Activated T-cell treated with anti-CD3 and anti-CD28 coated beads for 48 hours (primary cell): ENCODE results near the gene NT5DC4.
"Not testable (repeated sequence)": the region's sequence is repeated elsewhere in the genome, so short reads cannot be mapped to it uniquely, and the experiment has no call there.

Experiments used
- DNase-seq: peaks from one replicate; pipeline ENCODE4 v3.0.0-alpha.2; 2020; ENCODE audit warnings: low read depth

NT5DC4 gene

GRCh38 chr2:112699984-112700667 is 20.7 kb upstream of the NT5DC4 start:
- DNase-seq = no peak

- DNase-seq = no peak
These were observed 19.8 kb upstream of the NT5DC4 start for GRCh38 chr2:112701052-112701451.

GRCh38 chr2:112703684-112704083 is 17.1 kb upstream of the NT5DC4 start:
- no peak for DNase-seq

GRCh38 chr2:112705575-112705974 is 15.2 kb upstream of the NT5DC4 start:
- no peak for DNase-seq

- peak; percentile 64 for DNase-seq
These were observed 14.6 kb upstream of the NT5DC4 start for GRCh38 chr2:112706170-112706664.

GRCh38 chr2:112706947-112707346 is 13.9 kb upstream of the NT5DC4 start:
- DNase-seq = not testable (repeated sequence)

GRCh38 chr2:112708968-112709367 is 11.9 kb upstream of the NT5DC4 start:
- no peak for DNase-seq

GRCh38 chr2:112709703-112710102 is 11.1 kb upstream of the NT5DC4 start:
- DNase-seq = no peak

GRCh38 chr2:112710956-112711750 is 9.7 kb upstream of the NT5DC4 start:
- DNase-seq = no peak

- no peak for DNase-seq
These were observed 8.4 kb upstream of the NT5DC4 start for GRCh38 chr2:112712465-112712864.

GRCh38 chr2:112712903-112713584 is 7.8 kb upstream of the NT5DC4 start:
- peak; percentile 64 for DNase-seq

- no peak for DNase-seq
These were observed 7.3 kb upstream of the NT5DC4 start for GRCh38 chr2:112713585-112713925.

- no peak for DNase-seq
These were observed 6.9 kb upstream of the NT5DC4 start for GRCh38 chr2:112713926-112714325.

GRCh38 chr2:112714331-112714730 is 6.5 kb upstream of the NT5DC4 start:
- DNase-seq = no peak

GRCh38 chr2:112714836-112715631 is 5.8 kb upstream of the NT5DC4 start:
- no peak for DNase-seq

GRCh38 chr2:112716094-112716493 is 4.7 kb upstream of the NT5DC4 start:
- not testable (repeated sequence) for DNase-seq

- DNase-seq = not testable (repeated sequence)
These were observed 3.9 kb upstream of the NT5DC4 start for GRCh38 chr2:112716826-112717352.

GRCh38 chr2:112718863-112719370 is 1.9 kb upstream of the NT5DC4 start:
- no peak for DNase-seq

- DNase-seq = no peak
These were observed 1.2 kb downstream of the NT5DC4 start for GRCh38 chr2:112721819-112722522.

GRCh38 chr2:112722816-112723546 is 2.2 kb downstream of the NT5DC4 start:
- no peak for DNase-seq
